Uterus (tissue), 2 donors: Measurements from ENCODE around the gene ARMC5.

Experiments used
- CTCF ChIP-seq, 4 experiments: fragments of 200-600 bp in 2 of 4; fragments of 450-650 bp in 2 of 4; sonication (generic) in 2 of 4; IDR thresholded peaks; one replicate each; pipeline ENCODE4 v1.5.1; 2016 to 2019; ENCODE audit warnings: antibody characterized with exemption in 4 of 4, mild to moderate bottlenecking in 2 of 4, moderate library complexity in 1 of 4
- POLR2A ChIP-seq, 2 donors: fragments of 450-650 bp; IDR thresholded peaks; one replicate each; pipeline ENCODE4 v1.6.1; 2016; ENCODE audit warnings: antibody characterized with exemption in 2 of 2, mild to moderate bottlenecking in 1 of 2, moderate library complexity in 1 of 2

GRCh38 chr16:31507929-31508705, 48.8 kb downstream of the ARMC5 start, which contains the start of gene RUSF1:
- peak; percentile 81 to 87 for TF ChIP-seq POLR2A (IDR thresholded peaks at IDR 0.05)
- TF ChIP-seq CTCF (IDR thresholded peaks at IDR 0.05): peak in 2 of 4 experiments; percentile 6 to 9
